Coronary artery (tissue), 2 donors: ENCODE data around the gene SAP130.

Source experiments
- DNase-seq: peaks from one replicate; pipeline ENCODE4 v3.0.0-alpha.2; 2017; ENCODE audit warnings: low spot score
- H3K27ac ChIP-seq, 2 donors: fragments of 200-600 bp; sonication (generic); one replicate each; pipeline ENCODE4 v1.5.1; 2016 to 2019
- H3K4me3 ChIP-seq: fragments of 200-600 bp; sonication (generic); 2 replicates; pipeline ENCODE4 v1.5.1; 2016; ENCODE audit warnings: mild to moderate bottlenecking, moderate library complexity
- CTCF ChIP-seq: fragments of 200-600 bp; sonication (generic); IDR thresholded peaks from one replicate; pipeline ENCODE4 v1.5.1; 2019; ENCODE audit warnings: antibody characterized with exemption

Gene SAP130

GRCh38 chr2:128058114-128058513 lies 30.3 kb upstream of the SAP130 start:
- no peak overlapping the region for H3K4me3 ChIP-seq
- H3K27ac ChIP-seq, result no peak overlapping the region
- DNase-seq, result no peak
- TF ChIP-seq CTCF, result no peak

- Histone ChIP-seq H3K27ac (no peak overlapping the region), H3K4me3 (no peak overlapping the region)
- TF ChIP-seq CTCF, result no peak
- DNase-seq, result no peak
Measured at GRCh38 chr2:128057334-128057733, 29.5 kb upstream of the SAP130 start.

- no peak overlapping the region for H3K27ac ChIP-seq
- DNase-seq, result no peak
- no peak for TF ChIP-seq CTCF
Measured at GRCh38 chr2:128054104-128054885, 26.4 kb upstream of the SAP130 start.

GRCh38 chr2:128053331-128053730 lies 25.5 kb upstream of the SAP130 start:
- TF ChIP-seq CTCF, result no peak
- H3K27ac ChIP-seq, result no peak overlapping the region
- no peak for DNase-seq
- no peak overlapping the region for H3K4me3 ChIP-seq

More at GRCh38 chr2:128054104-128054885, 26.4 kb upstream of the SAP130 start:
- no peak overlapping the region for H3K4me3 ChIP-seq

GRCh38 chr2:128043041-128043440 lies 15.2 kb upstream of the SAP130 start:
- Histone ChIP-seq H3K4me3 (no peak overlapping the region), H3K27ac (no peak overlapping the region)
- no peak for DNase-seq
- TF ChIP-seq CTCF, result no peak

- no peak for DNase-seq
- Histone ChIP-seq H3K4me3 (no peak overlapping the region), H3K27ac (no peak overlapping the region)
- TF ChIP-seq CTCF, result no peak
Measured at GRCh38 chr2:128041561-128041960, 13.7 kb upstream of the SAP130 start.

GRCh38 chr2:128040166-128040771 lies 12.4 kb upstream of the SAP130 start:
- no peak overlapping the region for H3K4me3 ChIP-seq
- H3K27ac ChIP-seq, result no peak overlapping the region
- no peak for TF ChIP-seq CTCF
- DNase-seq, result no peak
